Neural progenitor cell (in vitro differentiated cells): ENCODE results near the gene C2orf49. TPM values are rescaled to one million over a fixed set of nuclear protein-coding genes. Genes with fewer than 3 reads are reported as not detected.

Experiments used
- DNase-seq: peaks from one replicate; pipeline ENCODE4 v3.0.0-alpha.2; 2016; ENCODE audit warnings: low spot score
- H2AFZ ChIP-seq: fragments of 200-600 bp; sonication (generic); replicated peaks from 2 replicates; pipeline ENCODE4 v1.6.1; 2016; ENCODE audit warnings: antibody characterized with exemption
- H3F3A ChIP-seq: fragments of 200-600 bp; sonication (generic); 2 replicates; pipeline ENCODE4 v1.6.1; 2016; ENCODE audit warnings: antibody characterized with exemption, low read depth
- H3K27ac ChIP-seq: fragments of 200-600 bp; sonication (generic); 2 replicates; pipeline ENCODE4 v1.5.1; 2016; ENCODE audit warnings: mild to moderate bottlenecking
- H3K27me3 ChIP-seq: fragments of 200-600 bp; sonication (generic); 2 replicates; pipeline ENCODE4 v1.6.1; 2016; ENCODE audit warnings: mild to moderate bottlenecking, moderate library complexity
- H3K36me3 ChIP-seq: fragments of 200-600 bp; sonication (generic); 2 replicates; pipeline ENCODE4 v1.5.1; 2016
- H3K4me1 ChIP-seq: fragments of 200-600 bp; sonication (generic); 2 replicates; pipeline ENCODE4 v1.6.1; 2016; ENCODE audit warnings: mixed run types
- H3K4me2 ChIP-seq: fragments of 200-600 bp; sonication (generic); 2 replicates; pipeline ENCODE4 v1.6.1; 2016
- H3K4me3 ChIP-seq: fragments of 200-600 bp; sonication (generic); 2 replicates; pipeline ENCODE4 v1.5.1; 2016
- H3K79me2 ChIP-seq: fragments of 200-600 bp; sonication (generic); 2 replicates; pipeline ENCODE4 v1.6.1; 2016; ENCODE audit warnings: low read depth
- H3K9ac ChIP-seq: fragments of 200-600 bp; sonication (generic); 2 replicates; pipeline ENCODE4 v1.6.1; 2016
- H3K9me3 ChIP-seq: fragments of 200-600 bp; sonication (generic); 2 replicates; pipeline ENCODE4 v1.5.1; 2016; ENCODE audit warnings: low read depth
- H4K20me1 ChIP-seq: fragments of 200-600 bp; sonication (generic); 2 replicates; pipeline ENCODE4 v1.6.1; 2016; ENCODE audit warnings: low read depth
- H3K27ac Mint-ChIP-seq: 3 replicates; pipeline ENCODE4 v1.8.0; 2021; ENCODE audit warnings: mixed read lengths
- H3K27me3 Mint-ChIP-seq: 2 replicates; pipeline ENCODE4 v1.8.0; 2022; ENCODE audit warnings: low read depth, mild to moderate bottlenecking, inconsistent platforms, moderate library complexity, mixed read lengths; ENCODE audit not compliant: insufficient read depth
- H3K36me3 Mint-ChIP-seq: 3 replicates; pipeline ENCODE4 v1.8.0; 2021; ENCODE audit warnings: mixed read lengths
- H3K4me1 Mint-ChIP-seq: 3 replicates; pipeline ENCODE4 v1.8.0; 2021; ENCODE audit warnings: mixed read lengths
- H3K4me3 Mint-ChIP-seq: 3 replicates; pipeline ENCODE4 v1.8.0; 2021; ENCODE audit warnings: mild to moderate bottlenecking, moderate library complexity, mixed read lengths
- H3K9me3 Mint-ChIP-seq: 3 replicates; pipeline ENCODE4 v1.8.0; 2020; ENCODE audit warnings: mixed read lengths
- CTCF ChIP-seq: fragments of 200-600 bp; sonication (generic); IDR thresholded peaks from 2 replicates; pipeline ENCODE4 v1.5.1; 2017; ENCODE audit warnings: antibody characterized with exemption, mild to moderate bottlenecking
- EZH2phosphoT487 ChIP-seq: fragments of 200-600 bp; sonication (generic); IDR thresholded peaks from 2 replicates; pipeline ENCODE4 v1.6.1; 2017; ENCODE audit warnings: antibody characterized with exemption
- total RNA-seq: library from RNA; depleted of rRNA; stranded (reverse); fragments of >200 nt; gene quantifications from 2 replicates; pipeline ENCODE4 v1.2.3, GENCODE V29; 2015; ENCODE audit warnings: low replicate concordance

The C2orf49 gene
- total RNA-seq, 1 donor from 2014 or later, result 42.9 TPM

GRCh38 chr2:105398336-105399206 is 61.2 kb downstream of the C2orf49 start, which contains the start of gene FHL2:
Gene FHL2, minus strand, starts transcription at chr2:105399051. Its CDS starts 12,535 bp downstream, at chr2:105386516.
- peak within 1 kb of the TSS; percentile 81 for H3K4me2 ChIP-seq
- peaks cover 33% of the 10 kb centered on the region for H3K4me1 Mint-ChIP-seq
- TF ChIP-seq CTCF (peak; percentile 59), EZH2phosphoT487 (no peak)
- no peaks in the 10 kb centered on the region for H3K4me1 ChIP-seq
- peaks cover 14% of the 10 kb centered on the region for H3K27me3 Mint-ChIP-seq
- DNase-seq, result peak; percentile 92
- H3K79me2 ChIP-seq, result peaks cover 12% of the 10 kb centered on the region
- H3K4me3 Mint-ChIP-seq, result peak within 1 kb of the TSS; percentile 96
- peaks cover 23% of the 10 kb centered on the region for H3K36me3 Mint-ChIP-seq
- H2AFZ ChIP-seq, result peak within 1 kb of the TSS; percentile 98
- H3K9ac ChIP-seq, result peak within 1 kb of the TSS; percentile 61
- H4K20me1 ChIP-seq, result no peaks in the 10 kb centered on the region
- H3K36me3 ChIP-seq, result no peaks in the 10 kb centered on the region
- H3K9me3 Mint-ChIP-seq, result peaks cover 7% of the 10 kb centered on the region
- peak within 1 kb of the TSS; percentile 75 for H3K4me3 ChIP-seq
- H3K27ac Mint-ChIP-seq, result peak within 1 kb of the TSS; percentile 93
- no peaks in the 10 kb centered on the region for H3K9me3 ChIP-seq
- peaks cover 9% of the 10 kb centered on the region for H3F3A ChIP-seq
- no peak within 1 kb of the TSS for H3K27ac ChIP-seq
- H3K27me3 ChIP-seq, result peaks cover 31% of the 10 kb centered on the region

Other genes starting within 250 kb of the C2orf49 start
- gene GPR45, start 95.8 kb upstream of the C2orf49 start, total RNA-seq, result not detected in 2 replicates
- gene TGFBRAP1, start 7.8 kb upstream of the C2orf49 start, total RNA-seq, result 13.8 and 14.0 TPM in 2 replicates
- 17.8 and 20.7 TPM in 2 replicates for gene FHL2, start 61.5 kb downstream of the C2orf49 start, total RNA-seq